Neutrophil (primary cell): ENCODE results near the gene RBMS3.

Source experiments
- H3K27ac ChIP-seq: fragments of 200-600 bp; sonication (generic); 2 replicates; pipeline ENCODE4 v1.5.1; 2016; ENCODE audit warnings: mild to moderate bottlenecking, moderate library complexity
- H3K27me3 ChIP-seq: fragments of 200-600 bp; sonication (generic); 2 replicates; pipeline ENCODE4 v1.6.0; 2016; ENCODE audit warnings: mild to moderate bottlenecking
- H3K36me3 ChIP-seq: fragments of 200-600 bp; sonication (generic); 2 replicates; pipeline ENCODE4 v1.5.1; 2017
- H3K4me1 ChIP-seq, 2 experiments: fragments of 200-600 bp in 1 of 2; sonication (generic) in 1 of 2; 1 replicate in 1 of 2; 2 replicates in 1 of 2; pipeline versions ENCODE4 v1.5.1 to v1.6.1; 2013 to 2016; ENCODE audit warnings: low read depth in 1 of 2, low read length in 1 of 2, mild to moderate bottlenecking in 1 of 2, moderate library complexity in 1 of 2; ENCODE audit not compliant: control insufficient read depth in 1 of 2, insufficient read depth in 1 of 2
- H3K4me3 ChIP-seq, 2 experiments: fragments of 200-600 bp in 1 of 2; sonication (generic) in 1 of 2; 1 replicate in 1 of 2; 2 replicates in 1 of 2; pipeline ENCODE4 v1.5.1; 2013 to 2016; ENCODE audit warnings: low read depth in 1 of 2, low read length in 1 of 2, mild to moderate bottlenecking in 1 of 2, moderate library complexity in 1 of 2
- H3K9me3 ChIP-seq: fragments of 200-600 bp; sonication (generic); 2 replicates; pipeline ENCODE4 v1.5.1; 2016
- TF ChIP-seq, protein P1 (sequence below): fragments of 200-600 bp; sonication (generic); IDR thresholded peaks from 2 replicates; pipeline ENCODE4 v1.5.1; 2016; ENCODE audit warnings: antibody characterized with exemption

The RBMS3 gene

DNA sequence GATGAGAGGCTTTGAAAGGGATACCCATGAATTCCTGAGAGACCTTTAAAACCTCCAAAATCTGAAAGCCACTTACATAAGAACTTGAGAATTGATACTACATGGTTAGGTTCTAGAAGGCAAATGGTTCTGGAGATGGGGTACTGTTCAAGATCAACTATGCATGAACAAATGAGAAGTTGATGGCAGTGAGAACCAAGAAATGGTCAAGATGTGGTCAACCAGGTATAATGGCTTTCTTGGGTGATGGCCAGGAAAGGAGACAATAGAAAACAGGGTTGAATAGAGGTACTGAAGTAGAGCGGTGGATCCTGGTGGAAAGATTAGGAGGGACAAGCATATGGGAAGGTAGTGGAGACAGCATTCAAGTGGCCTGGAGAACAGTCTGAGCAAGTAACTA, 200.4 kb downstream of the RBMS3 start:
- H3K27me3 ChIP-seq: no peaks in the 10 kb centered on the region
- H3K4me1 ChIP-seq: no peaks in the 10 kb centered on the region
- TF ChIP-seq, protein P1, sequence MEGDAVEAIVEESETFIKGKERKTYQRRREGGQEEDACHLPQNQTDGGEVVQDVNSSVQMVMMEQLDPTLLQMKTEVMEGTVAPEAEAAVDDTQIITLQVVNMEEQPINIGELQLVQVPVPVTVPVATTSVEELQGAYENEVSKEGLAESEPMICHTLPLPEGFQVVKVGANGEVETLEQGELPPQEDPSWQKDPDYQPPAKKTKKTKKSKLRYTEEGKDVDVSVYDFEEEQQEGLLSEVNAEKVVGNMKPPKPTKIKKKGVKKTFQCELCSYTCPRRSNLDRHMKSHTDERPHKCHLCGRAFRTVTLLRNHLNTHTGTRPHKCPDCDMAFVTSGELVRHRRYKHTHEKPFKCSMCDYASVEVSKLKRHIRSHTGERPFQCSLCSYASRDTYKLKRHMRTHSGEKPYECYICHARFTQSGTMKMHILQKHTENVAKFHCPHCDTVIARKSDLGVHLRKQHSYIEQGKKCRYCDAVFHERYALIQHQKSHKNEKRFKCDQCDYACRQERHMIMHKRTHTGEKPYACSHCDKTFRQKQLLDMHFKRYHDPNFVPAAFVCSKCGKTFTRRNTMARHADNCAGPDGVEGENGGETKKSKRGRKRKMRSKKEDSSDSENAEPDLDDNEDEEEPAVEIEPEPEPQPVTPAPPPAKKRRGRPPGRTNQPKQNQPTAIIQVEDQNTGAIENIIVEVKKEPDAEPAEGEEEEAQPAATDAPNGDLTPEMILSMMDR: no peak
- H3K9me3 ChIP-seq: no peaks in the 10 kb centered on the region
- no peaks in the 10 kb centered on the region for H3K36me3 ChIP-seq
- no peak overlapping the region for H3K27ac ChIP-seq
- no peak overlapping the region for H3K4me3 ChIP-seq

DNA sequence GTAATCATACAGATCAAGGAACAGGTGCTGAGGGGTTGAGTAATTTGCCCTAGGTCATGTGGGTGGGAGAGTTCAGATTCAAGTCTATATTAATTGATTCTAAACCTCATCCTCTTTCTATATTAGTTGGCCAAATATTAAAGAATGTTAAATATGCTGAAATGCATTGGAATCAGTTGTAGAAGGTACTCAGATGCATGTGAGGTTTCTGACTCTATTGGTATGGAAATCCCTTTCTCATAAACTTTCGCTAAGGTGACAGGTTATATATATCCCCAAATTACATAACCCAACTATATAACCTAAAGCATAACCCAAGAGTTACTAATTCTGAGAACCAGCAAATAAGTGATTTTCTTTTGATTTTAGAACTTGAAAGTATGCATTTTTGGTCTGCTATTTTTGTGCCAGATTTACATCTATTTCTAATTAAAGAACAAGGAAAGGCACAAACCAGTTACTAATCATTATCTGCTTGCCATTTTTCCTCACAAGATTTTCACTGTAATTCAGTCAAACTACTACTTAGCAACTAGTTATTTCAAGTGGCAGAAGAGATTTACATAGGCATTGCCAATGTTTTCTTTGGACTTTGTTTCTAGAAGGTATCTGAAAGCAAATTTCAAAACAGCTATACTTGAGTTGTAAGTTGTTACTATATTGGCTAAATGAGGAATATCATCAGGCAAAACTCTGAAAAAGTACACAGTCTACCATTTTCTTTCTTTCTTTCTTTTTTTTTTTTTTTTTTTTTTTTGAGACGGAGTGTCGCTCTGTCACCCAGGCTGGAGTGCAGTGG, 201.3 kb downstream of the RBMS3 start:
- TF ChIP-seq, protein P1: no peak
- H3K36me3 ChIP-seq: no peaks in the 10 kb centered on the region
- no peak overlapping the region for H3K27ac ChIP-seq
- H3K4me3 ChIP-seq: no peak overlapping the region
- H3K27me3 ChIP-seq: no peaks in the 10 kb centered on the region
- H3K9me3 ChIP-seq: no peaks in the 10 kb centered on the region
- H3K4me1 ChIP-seq: no peaks in the 10 kb centered on the region

DNA sequence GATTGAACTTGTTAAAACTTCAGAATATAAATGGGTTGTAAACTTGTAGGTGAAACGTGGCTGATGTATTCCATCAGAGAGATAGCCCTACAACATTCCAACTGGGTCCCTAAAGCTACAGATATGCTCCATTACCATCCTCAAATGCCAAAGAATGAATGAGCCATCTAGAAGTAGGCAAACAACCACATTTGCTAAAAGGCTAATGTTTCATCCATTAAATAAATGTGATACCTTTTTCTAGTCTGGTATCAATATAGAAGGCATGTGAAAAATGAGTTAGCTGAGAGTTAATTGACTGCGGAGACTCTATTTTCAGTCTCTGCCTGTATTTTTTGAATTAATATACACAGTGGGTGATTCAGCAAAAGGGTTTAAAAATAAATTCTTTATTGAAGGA, 203.8 kb downstream of the RBMS3 start:
- H3K4me3 ChIP-seq: no peak overlapping the region
- TF ChIP-seq, protein P1: no peak
- H3K36me3 ChIP-seq: no peaks in the 10 kb centered on the region
- H3K27ac ChIP-seq: no peak overlapping the region
- H3K4me1 ChIP-seq: no peaks in the 10 kb centered on the region
- no peaks in the 10 kb centered on the region for H3K27me3 ChIP-seq
- H3K9me3 ChIP-seq: no peaks in the 10 kb centered on the region

DNA sequence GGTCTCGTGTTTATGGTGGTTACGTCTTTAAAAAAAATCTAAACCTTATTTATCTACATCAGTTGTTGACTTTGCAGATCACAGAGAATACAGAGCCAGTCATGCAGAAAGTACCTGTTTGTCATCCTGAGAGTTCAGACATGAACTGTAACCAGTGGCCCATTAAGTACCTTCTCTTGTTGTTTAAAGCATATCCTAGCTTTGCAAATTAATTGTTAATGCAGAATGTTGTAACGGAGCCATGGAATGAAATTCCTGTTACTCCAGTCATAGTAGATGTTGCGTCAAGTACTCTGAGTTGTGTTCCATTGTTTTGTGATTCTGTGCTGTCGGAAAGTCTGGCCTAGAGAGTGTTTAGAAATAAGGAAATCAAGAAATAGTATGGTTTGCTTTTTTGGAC, 205.2 kb downstream of the RBMS3 start:
- H3K36me3 ChIP-seq: no peaks in the 10 kb centered on the region
- TF ChIP-seq, protein P1: no peak
- no peaks in the 10 kb centered on the region for H3K9me3 ChIP-seq
- no peak overlapping the region for H3K4me3 ChIP-seq
- no peak overlapping the region for H3K27ac ChIP-seq
- H3K27me3 ChIP-seq: no peaks in the 10 kb centered on the region
- no peaks in the 10 kb centered on the region for H3K4me1 ChIP-seq

DNA sequence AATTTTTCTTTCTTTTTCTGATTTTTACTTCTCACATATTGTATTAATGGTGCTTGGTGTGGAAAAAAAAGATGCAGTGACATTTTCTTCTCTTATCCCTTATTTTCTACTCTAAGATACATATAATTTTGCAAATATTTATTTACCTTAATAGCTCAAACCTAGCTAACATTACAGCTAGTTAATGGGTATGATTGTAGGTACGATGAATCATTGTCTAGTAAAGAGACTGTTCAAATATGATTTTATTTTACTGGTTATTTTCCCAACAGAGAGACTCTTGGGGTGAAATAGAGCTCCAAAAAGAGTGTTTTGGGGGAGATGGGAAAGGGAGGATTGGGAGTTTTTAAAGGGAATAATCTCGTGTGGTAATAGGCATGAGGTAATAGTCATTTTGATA, 206.0 kb downstream of the RBMS3 start:
- no peak overlapping the region for H3K27ac ChIP-seq

More for the DNA sequence above, 206.0 kb downstream of the RBMS3 start:
- Histone ChIP-seq H3K4me3 (no peak overlapping the region), H3K9me3 (no peaks in the 10 kb centered on the region), H3K4me1 (no peaks in the 10 kb centered on the region), H3K27me3 (no peaks in the 10 kb centered on the region), H3K36me3 (no peaks in the 10 kb centered on the region)
- TF ChIP-seq, protein P1: no peak
